Adrenal gland (tissue), 5 donors: ENCODE data around the gene PHKG2.

Experiments used
- CTCF ChIP-seq, 6 experiments: fragments of 450-650 bp in 4 of 6; fragments of 200-600 bp in 2 of 6; sonication (generic) in 1 of 6; IDR thresholded peaks; 1 replicate in 5 of 6; 2 replicates in 1 of 6; pipeline versions ENCODE4 v1.5.1 to v1.8.0; 2016 to 2021; ENCODE audit warnings: antibody characterized with exemption in 6 of 6, mild to moderate bottlenecking in 2 of 6, moderate library complexity in 1 of 6
- POLR2A ChIP-seq, 2 donors: fragments of 450-650 bp; IDR thresholded peaks; one replicate each; pipeline ENCODE4 v1.6.1; 2017; ENCODE audit warnings: antibody characterized with exemption in 2 of 2, mild to moderate bottlenecking in 2 of 2, moderate library complexity in 1 of 2
- donor health status: DM: no; HTN: no; CAD: no.

- TF ChIP-seq CTCF (IDR thresholded peaks at IDR 0.05) (no peak), POLR2A (IDR thresholded peaks at IDR 0.05) (no peak)
Measured at GRCh38 chr16:30757316-30757715, 9.1 kb downstream of the PHKG2 start.
